Neural cell (in vitro differentiated cells): ENCODE data around the gene ACOX3. TPM values are rescaled to one million over a fixed set of nuclear protein-coding genes. Genes with fewer than 3 reads are reported as not detected.

ENCODE experiments used
- H2AFZ ChIP-seq: fragments of 200-600, 300-800 bp; sonication (generic), shearing (Covaris generic); 2 replicates; pipeline ENCODE4 v1.6.0; 2014; ENCODE audit warnings: low read depth, mild to moderate bottlenecking, antibody characterized with exemption, low read length, moderate library complexity
- H3F3A ChIP-seq: fragments of 200-600 bp; shearing (Covaris generic); 2 replicates; pipeline ENCODE4 v1.6.1; 2016; ENCODE audit warnings: mild to moderate bottlenecking, moderate library complexity, mixed read lengths, antibody characterized with exemption, low read length; ENCODE audit not compliant: insufficient read depth, poor library complexity, severe bottlenecking
- H3K27ac ChIP-seq: fragments of 200-600, 300-800 bp; sonication (generic), shearing (Covaris generic); 2 replicates; pipeline ENCODE4 v1.5.1; 2014; ENCODE audit warnings: mild to moderate bottlenecking, low read length, moderate library complexity
- H3K27me3 ChIP-seq: fragments of 300-800, 200-600 bp; sonication (generic), shearing (Covaris generic); 2 replicates; pipeline ENCODE4 v1.6.0; 2014; ENCODE audit warnings: mild to moderate bottlenecking, low read depth, low read length, moderate library complexity; ENCODE audit not compliant: insufficient read depth
- H3K36me3 ChIP-seq: fragments of 300-800, 200-600 bp; sonication (generic), shearing (Covaris generic); 2 replicates; pipeline ENCODE4 v1.5.1; 2014; ENCODE audit warnings: mild to moderate bottlenecking, antibody characterized with exemption, low read length, moderate library complexity; ENCODE audit not compliant: insufficient read depth
- H3K4me2 ChIP-seq: fragments of 300-800, 200-600 bp; sonication (generic), shearing (Covaris generic); 2 replicates; pipeline ENCODE4 v1.6.0; 2014; ENCODE audit warnings: mild to moderate bottlenecking, low read length
- H3K4me3 ChIP-seq: fragments of 300-800, 200-600 bp; sonication (generic), shearing (Covaris generic); 2 replicates; pipeline ENCODE4 v1.5.1; 2014; ENCODE audit warnings: mild to moderate bottlenecking, low read length, moderate library complexity
- H3K79me2 ChIP-seq: fragments of 200-600 bp; shearing (Covaris generic); replicated peaks from 2 replicates; pipeline ENCODE4 v1.6.0; 2014; ENCODE audit warnings: mild to moderate bottlenecking, low read length, moderate library complexity; ENCODE audit not compliant: insufficient read depth
- H3K9ac ChIP-seq: fragments of 300-800, 200-600 bp; sonication (generic), shearing (Covaris generic); 2 replicates; pipeline ENCODE4 v1.6.1; 2016; ENCODE audit warnings: mild to moderate bottlenecking, low read length, mixed read lengths
- H3K9me2 ChIP-seq: fragments of 200-600 bp; shearing (Covaris generic); 2 replicates; pipeline ENCODE4 v1.6.1; 2016; ENCODE audit warnings: mild to moderate bottlenecking, low read length, mixed read lengths; ENCODE audit not compliant: insufficient read depth
- H3K9me3 ChIP-seq: fragments of 200-600, 300-800 bp; sonication (generic), shearing (Covaris generic); 2 replicates; pipeline ENCODE4 v1.6.1; 2016; ENCODE audit warnings: mild to moderate bottlenecking, mixed run types, low read length, moderate library complexity, mixed read lengths
- H4K20me1 ChIP-seq: fragments of 200-600 bp; shearing (Covaris generic); 2 replicates; pipeline ENCODE4 v1.6.1; 2016; ENCODE audit warnings: mild to moderate bottlenecking, mixed run types; ENCODE audit not compliant: insufficient read depth
- EP300 ChIP-seq: fragments of 450-650 bp; conservative IDR thresholded peaks from 2 replicates; pipeline ENCODE4 v1.6.1; 2014; ENCODE audit warnings: antibody characterized with exemption, mild to moderate bottlenecking, moderate library complexity; ENCODE audit not compliant: poor library complexity, severe bottlenecking
- EZH2 ChIP-seq: fragments of 200-600, 300-800 bp; shearing (Covaris generic), sonication (generic); IDR thresholded peaks from 2 replicates; pipeline ENCODE4 v1.6.1; 2014; ENCODE audit warnings: antibody characterized with exemption, low read length, borderline replicate concordance, mild to moderate bottlenecking; ENCODE audit not compliant: insufficient read depth, poor library complexity, severe bottlenecking
- MXI1 ChIP-seq: fragments of 450-650 bp; conservative IDR thresholded peaks from 2 replicates; pipeline ENCODE4 v1.6.1; 2014; ENCODE audit warnings: antibody characterized with exemption, mild to moderate bottlenecking; ENCODE audit not compliant: poor library complexity, severe bottlenecking
- POLR2AphosphoS5 ChIP-seq: IDR thresholded peaks from 2 replicates; pipeline ENCODE4 v1.6.1; 2012
- RAD21 ChIP-seq: fragments of 450-650 bp; conservative IDR thresholded peaks from 2 replicates; pipeline ENCODE4 v1.6.1; 2014; ENCODE audit warnings: antibody characterized with exemption, mild to moderate bottlenecking, moderate library complexity
- SMC3 ChIP-seq: fragments of 450-650 bp; conservative IDR thresholded peaks from 2 replicates; pipeline ENCODE4 v1.6.1; 2014; ENCODE audit warnings: antibody characterized with exemption, mild to moderate bottlenecking, moderate library complexity; ENCODE audit not compliant: poor library complexity
- TAF1 ChIP-seq: IDR thresholded peaks from 2 replicates; pipeline ENCODE4 v1.6.1; 2012; ENCODE audit warnings: low read depth
- polyA plus RNA-seq: library from polyadenylated mRNA; depleted of rRNA; stranded (reverse); fragments of >200 nt; gene quantifications from 2 replicates; pipeline ENCODE4 v1.2.3, GENCODE V29; 2014
- TF ChIP-seq, protein P1 (sequence below): IDR thresholded peaks from 2 replicates; pipeline ENCODE4 v1.6.1; 2012; ENCODE audit warnings: borderline replicate concordance
- TF ChIP-seq, protein P2 (sequence below): fragments of 450-650 bp; IDR thresholded peaks from 2 replicates; pipeline ENCODE4 v1.5.1; 2014; ENCODE audit warnings: antibody characterized with exemption, mild to moderate bottlenecking, moderate library complexity; ENCODE audit not compliant: poor library complexity, severe bottlenecking

The ACOX3 gene
- polyA plus RNA-seq, 1 donor from 2014 or later: 13.2 TPM

DNA sequence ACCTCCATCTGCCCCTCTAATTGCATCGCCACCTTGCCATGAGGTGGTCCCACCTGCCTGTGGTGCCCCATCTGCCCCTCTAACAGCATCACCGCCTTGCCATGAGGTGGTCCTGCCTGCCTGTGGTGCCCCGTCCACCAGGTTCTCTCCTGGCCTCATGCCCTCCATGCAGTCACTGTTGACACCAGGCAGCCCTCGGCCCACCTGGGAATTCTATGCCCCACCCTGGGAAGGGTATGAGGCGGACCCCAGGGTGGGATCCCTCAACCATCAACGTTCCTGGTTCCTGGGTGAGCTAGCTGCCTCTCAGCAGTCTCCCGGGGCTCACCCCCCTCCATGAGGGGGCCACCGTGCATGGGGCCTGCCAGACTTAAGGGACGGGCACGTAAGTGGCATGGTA is 38.9 kb downstream of the ACOX3 start:
- no peaks in the 10 kb centered on the region for H3K9me3 ChIP-seq
- no peaks in the 10 kb centered on the region for H3K27me3 ChIP-seq
- no peaks in the 10 kb centered on the region for H3F3A ChIP-seq
- H3K9ac ChIP-seq: no peak overlapping the region
- no peaks in the 10 kb centered on the region for H3K79me2 ChIP-seq
- no peaks in the 10 kb centered on the region for H4K20me1 ChIP-seq
- no peak overlapping the region for H3K27ac ChIP-seq
- H3K9me2 ChIP-seq: no peaks in the 10 kb centered on the region
- TF ChIP-seq EP300 (no peak), EZH2 (no peak), MXI1 (no peak), SMC3 (no peak), RAD21 (no peak), TAF1 (no peak)
- TF ChIP-seq, protein P1, sequence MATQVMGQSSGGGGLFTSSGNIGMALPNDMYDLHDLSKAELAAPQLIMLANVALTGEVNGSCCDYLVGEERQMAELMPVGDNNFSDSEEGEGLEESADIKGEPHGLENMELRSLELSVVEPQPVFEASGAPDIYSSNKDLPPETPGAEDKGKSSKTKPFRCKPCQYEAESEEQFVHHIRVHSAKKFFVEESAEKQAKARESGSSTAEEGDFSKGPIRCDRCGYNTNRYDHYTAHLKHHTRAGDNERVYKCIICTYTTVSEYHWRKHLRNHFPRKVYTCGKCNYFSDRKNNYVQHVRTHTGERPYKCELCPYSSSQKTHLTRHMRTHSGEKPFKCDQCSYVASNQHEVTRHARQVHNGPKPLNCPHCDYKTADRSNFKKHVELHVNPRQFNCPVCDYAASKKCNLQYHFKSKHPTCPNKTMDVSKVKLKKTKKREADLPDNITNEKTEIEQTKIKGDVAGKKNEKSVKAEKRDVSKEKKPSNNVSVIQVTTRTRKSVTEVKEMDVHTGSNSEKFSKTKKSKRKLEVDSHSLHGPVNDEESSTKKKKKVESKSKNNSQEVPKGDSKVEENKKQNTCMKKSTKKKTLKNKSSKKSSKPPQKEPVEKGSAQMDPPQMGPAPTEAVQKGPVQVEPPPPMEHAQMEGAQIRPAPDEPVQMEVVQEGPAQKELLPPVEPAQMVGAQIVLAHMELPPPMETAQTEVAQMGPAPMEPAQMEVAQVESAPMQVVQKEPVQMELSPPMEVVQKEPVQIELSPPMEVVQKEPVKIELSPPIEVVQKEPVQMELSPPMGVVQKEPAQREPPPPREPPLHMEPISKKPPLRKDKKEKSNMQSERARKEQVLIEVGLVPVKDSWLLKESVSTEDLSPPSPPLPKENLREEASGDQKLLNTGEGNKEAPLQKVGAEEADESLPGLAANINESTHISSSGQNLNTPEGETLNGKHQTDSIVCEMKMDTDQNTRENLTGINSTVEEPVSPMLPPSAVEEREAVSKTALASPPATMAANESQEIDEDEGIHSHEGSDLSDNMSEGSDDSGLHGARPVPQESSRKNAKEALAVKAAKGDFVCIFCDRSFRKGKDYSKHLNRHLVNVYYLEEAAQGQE: no peak
- no peak overlapping the region for H2AFZ ChIP-seq
- H3K4me2 ChIP-seq: no peak overlapping the region
- H3K4me3 ChIP-seq: no peak overlapping the region
- no peaks in the 10 kb centered on the region for H3K36me3 ChIP-seq

DNA sequence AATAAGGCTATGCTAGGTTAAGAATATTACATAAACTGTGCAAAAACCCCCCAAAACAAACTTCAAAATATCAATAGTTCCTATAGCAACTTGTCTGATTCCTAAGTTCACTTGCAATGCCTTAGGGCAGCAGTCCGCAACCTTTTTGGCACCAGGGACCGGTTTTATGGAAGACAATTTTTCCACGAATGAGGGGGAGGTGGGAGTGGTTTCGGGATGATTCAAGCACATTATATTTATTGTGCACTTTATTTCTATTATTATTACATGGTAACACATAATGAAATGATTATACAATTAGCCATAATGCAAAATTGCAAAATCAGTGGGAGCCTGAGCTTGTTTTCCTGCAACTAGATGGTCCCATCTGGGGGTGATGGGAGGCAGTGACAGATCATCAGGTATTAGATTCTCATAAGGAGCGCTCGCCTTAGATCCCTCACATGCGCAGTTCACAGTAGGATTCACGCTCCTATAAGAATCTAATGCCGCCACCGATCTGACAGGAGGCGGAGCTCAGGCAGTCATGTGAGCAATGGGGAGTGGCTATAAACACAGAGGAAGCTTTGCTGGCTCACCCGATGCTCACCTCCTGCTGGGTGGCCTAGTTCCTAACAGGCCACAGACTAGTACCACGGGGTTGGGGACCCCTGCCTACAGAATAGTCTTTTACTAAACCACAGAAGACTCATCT is 39.7 kb downstream of the ACOX3 start:
- TF ChIP-seq, protein P2, sequence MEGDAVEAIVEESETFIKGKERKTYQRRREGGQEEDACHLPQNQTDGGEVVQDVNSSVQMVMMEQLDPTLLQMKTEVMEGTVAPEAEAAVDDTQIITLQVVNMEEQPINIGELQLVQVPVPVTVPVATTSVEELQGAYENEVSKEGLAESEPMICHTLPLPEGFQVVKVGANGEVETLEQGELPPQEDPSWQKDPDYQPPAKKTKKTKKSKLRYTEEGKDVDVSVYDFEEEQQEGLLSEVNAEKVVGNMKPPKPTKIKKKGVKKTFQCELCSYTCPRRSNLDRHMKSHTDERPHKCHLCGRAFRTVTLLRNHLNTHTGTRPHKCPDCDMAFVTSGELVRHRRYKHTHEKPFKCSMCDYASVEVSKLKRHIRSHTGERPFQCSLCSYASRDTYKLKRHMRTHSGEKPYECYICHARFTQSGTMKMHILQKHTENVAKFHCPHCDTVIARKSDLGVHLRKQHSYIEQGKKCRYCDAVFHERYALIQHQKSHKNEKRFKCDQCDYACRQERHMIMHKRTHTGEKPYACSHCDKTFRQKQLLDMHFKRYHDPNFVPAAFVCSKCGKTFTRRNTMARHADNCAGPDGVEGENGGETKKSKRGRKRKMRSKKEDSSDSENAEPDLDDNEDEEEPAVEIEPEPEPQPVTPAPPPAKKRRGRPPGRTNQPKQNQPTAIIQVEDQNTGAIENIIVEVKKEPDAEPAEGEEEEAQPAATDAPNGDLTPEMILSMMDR: no peak
- TF ChIP-seq SMC3 (no peak), EZH2 (no peak), MXI1 (no peak), RAD21 (no peak), EP300 (no peak), POLR2AphosphoS5 (no peak), TAF1 (no peak)
- TF ChIP-seq, protein P1: no peak
- no peaks in the 10 kb centered on the region for H4K20me1 ChIP-seq
- H3K4me3 ChIP-seq: no peak overlapping the region
- H3K36me3 ChIP-seq: peaks cover 3% of the 10 kb centered on the region
- H3F3A ChIP-seq: no peaks in the 10 kb centered on the region
- no peak overlapping the region for H3K4me2 ChIP-seq
- no peaks in the 10 kb centered on the region for H3K27me3 ChIP-seq
- H3K9me2 ChIP-seq: no peaks in the 10 kb centered on the region
- no peak overlapping the region for H3K9ac ChIP-seq
- no peaks in the 10 kb centered on the region for H3K9me3 ChIP-seq
- H3K79me2 ChIP-seq: no peaks in the 10 kb centered on the region
- H2AFZ ChIP-seq: no peak overlapping the region
- H3K27ac ChIP-seq: no peak overlapping the region
